ENCODE measurements around the gene GPN2. TPM values are rescaled to one million over a fixed set of nuclear protein-coding genes. Genes with fewer than 3 reads are reported as not detected.

Gene GPN2
- total and polyA plus RNA-seq, 2 of the 4 experiments (the other 2 are of a cell fraction), result 15.4 to 22.2 TPM

GRCh38 chr1:26877326-26877725 is 12.8 kb downstream of the GPN2 start:
- no CpG with 5 or more reads among the region's 2 CpGs for WGBS, 2 experiments (ENCODE audit: extremely low coverage in 2 of 2, insufficient read length in 1 of 2)
- Histone ChIP-seq H3K27ac (ENCODE audit: insufficient read depth, low read length) (no peak overlapping the region), H3K4me2 (ENCODE audit: low read depth, low read length) (no peak overlapping the region), H3K36me3 (ENCODE audit: control insufficient read depth, insufficient read depth, low read length) (peaks cover 34% of the 10 kb centered on the region), H2BK120ac (ENCODE audit: low read depth, low read length) (no peak overlapping the region), H4K5ac (ENCODE audit: low read depth, low read length) (no peak overlapping the region), H3K4me1 (ENCODE audit: control insufficient read depth, insufficient read depth, low read length) (no peaks in the 10 kb centered on the region), H4K91ac (ENCODE audit: insufficient read depth, low read depth, low read length) (no peak overlapping the region), H2AFZ (replicated peaks; ENCODE audit: low read length, poor library complexity) (no peak overlapping the region), H2AK9ac (replicated peaks; ENCODE audit: low read depth, low read length, poor library complexity) (no peak overlapping the region), H3K9ac (ENCODE audit: low read depth, low read length) (no peak overlapping the region), H3K9me3 (ENCODE audit: control insufficient read depth, insufficient read depth, low read length) (no peaks in the 10 kb centered on the region), H2BK15ac (ENCODE audit: low read depth, low read length) (no peak overlapping the region), H3K79me1 (ENCODE audit: low read depth in 1 of 2, low read length in 2 of 2) (peaks cover 7 to 22% of the 10 kb centered on the region in 2 experiments), H4K8ac (ENCODE audit: low read depth in 2 of 2, low read length in 2 of 2) (no peak overlapping the region), H3K4me3 (ENCODE audit: insufficient read depth, low read depth, low read length) (no peak overlapping the region), H3K18ac (ENCODE audit: low read depth, low read length) (no peak overlapping the region), H3K27me3 (ENCODE audit: control insufficient read depth, insufficient read depth, low read length) (no peaks in the 10 kb centered on the region), H2BK20ac (ENCODE audit: low read depth, low read length) (no peak overlapping the region), H3K14ac (replicated peaks; ENCODE audit: low read depth, low read length) (no peak overlapping the region), H4K20me1 (ENCODE audit: insufficient read depth, low read length) (peaks cover 5% of the 10 kb centered on the region; the same call in 1 of the 2 replicates), H2BK5ac (ENCODE audit: low read depth, low read length, poor library complexity, severe bottlenecking) (no peak overlapping the region), H3K9me1 (ENCODE audit: insufficient read depth, low read length) (no peaks in the 10 kb centered on the region), H3K4ac (ENCODE audit: low read depth, low read length) (no peak overlapping the region), H3K56ac (ENCODE audit: extremely low read depth, insufficient read depth, low read length) (no peak overlapping the region), H3K23ac (ENCODE audit: low read depth, low read length) (no peak overlapping the region), H2AK5ac (ENCODE audit: low read depth, low read length) (no peak overlapping the region)
- DNase-seq (no peak), ATAC-seq (ENCODE audit: low read depth) (no peak)
- dilution Hi-C loops (cut with HindIII; ENCODE audit: low sequenced_read_pairs, unreplicated experiment) (no loop called here), intact Hi-C loops (cut with micrococcal nuclease) (no loop called here), in situ Hi-C loops (cut with MboI; ENCODE audit: low sequenced_read_pairs) (loop anchor here (10.0 kb wide), 1 partner anchor 273 kb away; no protein-coding TSS in a partner anchor)
- TF ChIP-seq, protein P1, sequence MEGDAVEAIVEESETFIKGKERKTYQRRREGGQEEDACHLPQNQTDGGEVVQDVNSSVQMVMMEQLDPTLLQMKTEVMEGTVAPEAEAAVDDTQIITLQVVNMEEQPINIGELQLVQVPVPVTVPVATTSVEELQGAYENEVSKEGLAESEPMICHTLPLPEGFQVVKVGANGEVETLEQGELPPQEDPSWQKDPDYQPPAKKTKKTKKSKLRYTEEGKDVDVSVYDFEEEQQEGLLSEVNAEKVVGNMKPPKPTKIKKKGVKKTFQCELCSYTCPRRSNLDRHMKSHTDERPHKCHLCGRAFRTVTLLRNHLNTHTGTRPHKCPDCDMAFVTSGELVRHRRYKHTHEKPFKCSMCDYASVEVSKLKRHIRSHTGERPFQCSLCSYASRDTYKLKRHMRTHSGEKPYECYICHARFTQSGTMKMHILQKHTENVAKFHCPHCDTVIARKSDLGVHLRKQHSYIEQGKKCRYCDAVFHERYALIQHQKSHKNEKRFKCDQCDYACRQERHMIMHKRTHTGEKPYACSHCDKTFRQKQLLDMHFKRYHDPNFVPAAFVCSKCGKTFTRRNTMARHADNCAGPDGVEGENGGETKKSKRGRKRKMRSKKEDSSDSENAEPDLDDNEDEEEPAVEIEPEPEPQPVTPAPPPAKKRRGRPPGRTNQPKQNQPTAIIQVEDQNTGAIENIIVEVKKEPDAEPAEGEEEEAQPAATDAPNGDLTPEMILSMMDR (conservative IDR thresholded peaks at IDR 0.05; ENCODE audit: low read depth, low read length), result no peak
- TF ChIP-seq SMC3 (IDR thresholded peaks at IDR 0.05; ENCODE audit: low read depth, low read length) (no peak), MAFK (IDR thresholded peaks at IDR 0.05; ENCODE audit: low read depth, low read length) (no peak), NFE2L2 (IDR thresholded peaks at IDR 0.05; ENCODE audit: low read depth, low read length) (no peak), MAZ (IDR thresholded peaks at IDR 0.05; ENCODE audit: borderline replicate concordance, low read depth, low read length) (no peak), BHLHE40 (IDR thresholded peaks at IDR 0.05; ENCODE audit: low read depth, low read length) (no peak), RAD21 (IDR thresholded peaks at IDR 0.05; ENCODE audit: low read length) (no peak), CEBPB (IDR thresholded peaks at IDR 0.05; ENCODE audit: low read depth, low read length) (no peak), RFX5 (IDR thresholded peaks at IDR 0.05; ENCODE audit: low read depth, low read length) (no peak), FOS (IDR thresholded peaks at IDR 0.05; ENCODE audit: low read depth, low read length) (no peak), CHD1 (IDR thresholded peaks at IDR 0.05; ENCODE audit: low read depth, low read length) (no peak), RCOR1 (IDR thresholded peaks at IDR 0.05; ENCODE audit: insufficient replicate concordance, low read length) (no peak), POLR2A (IDR thresholded peaks at IDR 0.05; ENCODE audit: low read depth, low read length) (no peak)
- TF ChIP-seq, protein P2, sequence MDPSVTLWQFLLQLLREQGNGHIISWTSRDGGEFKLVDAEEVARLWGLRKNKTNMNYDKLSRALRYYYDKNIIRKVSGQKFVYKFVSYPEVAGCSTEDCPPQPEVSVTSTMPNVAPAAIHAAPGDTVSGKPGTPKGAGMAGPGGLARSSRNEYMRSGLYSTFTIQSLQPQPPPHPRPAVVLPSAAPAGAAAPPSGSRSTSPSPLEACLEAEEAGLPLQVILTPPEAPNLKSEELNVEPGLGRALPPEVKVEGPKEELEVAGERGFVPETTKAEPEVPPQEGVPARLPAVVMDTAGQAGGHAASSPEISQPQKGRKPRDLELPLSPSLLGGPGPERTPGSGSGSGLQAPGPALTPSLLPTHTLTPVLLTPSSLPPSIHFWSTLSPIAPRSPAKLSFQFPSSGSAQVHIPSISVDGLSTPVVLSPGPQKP (IDR thresholded peaks at IDR 0.05; ENCODE audit: borderline replicate concordance, low read depth, low read length), result no peak
- TF ChIP-seq, protein P3, sequence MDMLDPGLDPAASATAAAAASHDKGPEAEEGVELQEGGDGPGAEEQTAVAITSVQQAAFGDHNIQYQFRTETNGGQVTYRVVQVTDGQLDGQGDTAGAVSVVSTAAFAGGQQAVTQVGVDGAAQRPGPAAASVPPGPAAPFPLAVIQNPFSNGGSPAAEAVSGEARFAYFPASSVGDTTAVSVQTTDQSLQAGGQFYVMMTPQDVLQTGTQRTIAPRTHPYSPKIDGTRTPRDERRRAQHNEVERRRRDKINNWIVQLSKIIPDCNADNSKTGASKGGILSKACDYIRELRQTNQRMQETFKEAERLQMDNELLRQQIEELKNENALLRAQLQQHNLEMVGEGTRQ (IDR thresholded peaks at IDR 0.05; ENCODE audit: low read depth, low read length), result no peak
- ChIA-PET POLR2A (ENCODE audit: unreplicated experiment) (interaction anchor here (0.6 kb wide), 1 partner anchor 292 kb away, joined by 9 read pairs; no protein-coding TSS in a partner anchor), CTCF (no interaction called here)
- no TSS peak for BruUV-seq (replicated peaks)

Data from IMR-90 (cell line).